ENCODE data around the gene GAS2L1.

Gene GAS2L1

GRCh38 chr22:29306175-29306834 is at the start of gene GAS2L1:
TSS of gene GAS2L1 (plus strand) at chr22:29306650. CDS start at chr22:29308106, 1,456 bp downstream.
- DNase-seq = peak; percentile 67

- DNase-seq = no peak
Measured at GRCh38 chr22:29257751-29258181, 48.7 kb upstream of the GAS2L1 start.

GRCh38 chr22:29258407-29259252 is 47.8 kb upstream of the GAS2L1 start:
- no peak for DNase-seq

- no peak for DNase-seq
Measured at GRCh38 chr22:29259253-29259899, 47.1 kb upstream of the GAS2L1 start.

GRCh38 chr22:29260031-29260560 is 46.4 kb upstream of the GAS2L1 start:
- no peak for DNase-seq

- no peak for DNase-seq
Measured at GRCh38 chr22:29260601-29261315, 45.7 kb upstream of the GAS2L1 start.

GRCh38 chr22:29263791-29264276 is 42.6 kb upstream of the GAS2L1 start:
- DNase-seq = no peak

GRCh38 chr22:29265305-29265704 is 41.1 kb upstream of the GAS2L1 start:
- DNase-seq = no peak

GRCh38 chr22:29265929-29266328 is 40.5 kb upstream of the GAS2L1 start:
- DNase-seq = no peak

- DNase-seq = no peak
Measured at GRCh38 chr22:29266564-29267461, 39.6 kb upstream of the GAS2L1 start.

- DNase-seq = no peak
Measured at GRCh38 chr22:29267462-29267857, 39.0 kb upstream of the GAS2L1 start.

- peak; percentile 97 for DNase-seq
Measured at GRCh38 chr22:29267858-29268510, 38.5 kb upstream of the GAS2L1 start, which contains the start of the genes EWSR1 and RHBDD3. TSS of gene EWSR1 (plus strand) at chr22:29268268. CDS start at chr22:29268337, 69 bp downstream. TSS of gene RHBDD3 (minus strand) at chr22:29267981. CDS start at chr22:29265626, 2,355 bp downstream.

- peak; percentile 48 for DNase-seq
Measured at GRCh38 chr22:29268511-29269229, 37.8 kb upstream of the GAS2L1 start.

DNA sequence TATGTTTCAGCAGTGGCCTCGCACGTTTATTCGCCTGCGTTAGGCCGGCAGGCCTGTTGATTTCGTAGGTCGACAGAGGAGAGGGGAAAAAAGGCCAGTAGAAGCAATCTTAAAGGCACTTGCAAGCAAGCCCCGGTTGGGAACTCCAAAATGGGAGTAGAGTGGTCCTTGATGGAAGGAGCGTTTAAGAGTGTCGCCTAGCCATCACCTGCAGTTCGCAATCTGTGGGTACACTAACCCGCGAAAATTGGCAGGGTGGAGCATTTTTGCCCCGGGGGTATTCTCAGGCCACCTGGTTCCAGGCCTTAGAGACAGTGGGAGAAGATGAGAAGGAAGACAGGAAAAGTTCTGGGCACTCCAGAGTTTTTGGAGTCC is 37.2 kb upstream of the GAS2L1 start:
- DNase-seq = no peak

- no peak for DNase-seq
Measured at GRCh38 chr22:29269731-29270474, 36.5 kb upstream of the GAS2L1 start.

GRCh38 chr22:29270475-29271271 is 35.8 kb upstream of the GAS2L1 start:
- DNase-seq = no peak

DNA sequence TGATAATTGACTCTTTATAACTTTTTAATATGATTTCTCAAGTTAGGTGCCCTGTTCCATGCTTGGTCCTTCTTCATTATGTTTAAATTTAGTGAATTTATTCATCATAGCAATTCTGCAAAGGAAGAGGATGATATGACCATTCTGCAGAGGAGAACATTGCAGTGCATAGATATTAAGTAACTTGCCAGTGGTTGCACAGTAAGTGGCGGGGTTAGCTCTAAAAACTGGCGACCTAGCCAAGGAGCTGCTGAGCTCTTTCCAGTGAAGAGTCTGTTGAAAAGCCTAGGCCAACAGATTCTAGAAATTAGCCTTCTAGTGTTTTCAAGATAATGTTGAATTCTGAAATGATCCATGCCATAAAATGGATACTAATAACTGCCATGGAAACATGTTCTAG is 33.8 kb upstream of the GAS2L1 start:
- no peak for DNase-seq

DNA sequence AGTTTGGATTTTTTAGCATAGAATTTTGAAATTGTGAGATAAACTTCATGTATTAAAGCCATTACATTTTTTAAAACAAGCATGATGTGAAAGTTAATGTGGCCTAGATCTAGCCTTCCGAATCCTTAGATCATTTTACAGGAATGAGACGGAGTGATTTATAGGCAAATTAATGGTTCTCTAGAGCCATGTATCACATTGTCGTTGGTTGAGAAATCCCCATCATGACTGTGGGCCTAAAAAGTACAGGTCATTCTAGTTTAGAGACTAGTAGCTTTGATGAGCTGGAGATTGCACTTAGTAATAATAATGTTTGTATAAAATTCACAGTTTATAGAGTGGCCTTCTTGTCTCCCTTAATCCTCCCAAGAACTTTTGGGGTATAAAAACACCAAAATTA is 31.3 kb upstream of the GAS2L1 start:
- DNase-seq = no peak
